ENCODE data around the gene DNAI2. TPM values are rescaled to one million over a fixed set of nuclear protein-coding genes. Genes with fewer than 3 reads are reported as not detected.
A peak's percentile ranks its signal among the peaks of the same experiment; 100 is the strongest.

DNAI2 gene
- total and polyA plus RNA-seq, 4 donors = 4.1 to 14.2 (median 6.7) TPM

- WGBS, 2 donors = 57 to 67% methylated on average over 10 of the region's 10 CpGs
- no peak overlapping the region for H3K27ac ChIP-seq (ENCODE audit: low read depth in 1 of 2, low read length in 1 of 2)
- H3K4me3 ChIP-seq = no peak overlapping the region
- ATAC-seq (ENCODE audit: insufficient read depth, low FRiP score) (no peak), DNase-seq (peak in 1 of 3 donors; percentile 40)
- peaks cover 0 to 1% (median 0%) of the 10 kb centered on the region in 4 donors for H3K36me3 ChIP-seq (ENCODE audit: control insufficient read depth in 4 of 4, insufficient read depth in 4 of 4, low read length in 4 of 4)
- no peaks in the 10 kb centered on the region for H3K9me3 ChIP-seq (ENCODE audit: control insufficient read depth in 4 of 4, insufficient read depth in 3 of 4, low read length in 3 of 4)
- H3K9ac ChIP-seq (ENCODE audit: insufficient read depth in 1 of 2, low read length in 2 of 2) = no peak overlapping the region
- no peaks in the 10 kb centered on the region for H3K27me3 ChIP-seq (ENCODE audit: control insufficient read depth in 3 of 3, insufficient read depth in 3 of 3, low read length in 2 of 3)
- TF ChIP-seq CTCF (IDR thresholded peaks at IDR 0.05; ENCODE audit: control extremely low read depth, extremely low read depth) = no peak
- H3K4me1 ChIP-seq (ENCODE audit: control insufficient read depth in 5 of 5, insufficient read depth in 5 of 5, low read length in 5 of 5) = peaks cover 0 to 16% (median 5%) of the 10 kb centered on the region in 5 donors
Observed at GRCh38 chr17:74239172-74239571, 34.9 kb upstream of the DNAI2 start.

- peak; percentile 72 to 86 (median 76) for DNase-seq
Observed at GRCh38 chr17:74240618-74241205, 33.3 kb upstream of the DNAI2 start.

GRCh38 chr17:74241431-74241830 lies 32.6 kb upstream of the DNAI2 start:
- Histone ChIP-seq H3K4me3 (no peak overlapping the region), H3K27me3 (ENCODE audit: control insufficient read depth in 3 of 3, insufficient read depth in 3 of 3, low read length in 2 of 3) (no peaks in the 10 kb centered on the region), H3K9ac (ENCODE audit: insufficient read depth in 1 of 2, low read length in 2 of 2) (no peak overlapping the region), H3K9me3 (ENCODE audit: control insufficient read depth in 4 of 4, insufficient read depth in 3 of 4, low read length in 3 of 4) (no peaks in the 10 kb centered on the region), H3K36me3 (ENCODE audit: control insufficient read depth in 4 of 4, insufficient read depth in 4 of 4, low read length in 4 of 4) (peaks cover 0 to 1% (median 0%) of the 10 kb centered on the region in 4 donors), H3K4me1 (ENCODE audit: control insufficient read depth in 5 of 5, insufficient read depth in 5 of 5, low read length in 5 of 5) (peaks cover 0 to 23% (median 5%) of the 10 kb centered on the region in 5 donors), H3K27ac (ENCODE audit: low read depth in 1 of 2, low read length in 1 of 2) (no peak overlapping the region)
- ATAC-seq (ENCODE audit: insufficient read depth, low FRiP score) (peak; percentile 36), DNase-seq (no peak)
- WGBS, 2 donors = 60 to 67% methylated on average over 10 of the region's 10 CpGs
- no peak for TF ChIP-seq CTCF (IDR thresholded peaks at IDR 0.05; ENCODE audit: control extremely low read depth, extremely low read depth)

More at GRCh38 chr17:74240618-74241205, 33.3 kb upstream of the DNAI2 start:
- H3K27me3 ChIP-seq (ENCODE audit: control insufficient read depth in 3 of 3, insufficient read depth in 3 of 3, low read length in 2 of 3) = no peaks in the 10 kb centered on the region
- peaks cover 0 to 23% (median 5%) of the 10 kb centered on the region in 5 donors for H3K4me1 ChIP-seq (ENCODE audit: control insufficient read depth in 5 of 5, insufficient read depth in 5 of 5, low read length in 5 of 5)
- H3K4me3 ChIP-seq = no peak overlapping the region
- 59 to 65% methylated on average over 11 of the region's 11 CpGs for WGBS, 2 donors
- no peak overlapping the region for H3K27ac ChIP-seq (ENCODE audit: low read depth in 1 of 2, low read length in 1 of 2)
- no peaks in the 10 kb centered on the region for H3K9me3 ChIP-seq (ENCODE audit: control insufficient read depth in 4 of 4, insufficient read depth in 3 of 4, low read length in 3 of 4)
- H3K36me3 ChIP-seq (ENCODE audit: control insufficient read depth in 4 of 4, insufficient read depth in 4 of 4, low read length in 4 of 4) = peaks cover 0 to 1% (median 0%) of the 10 kb centered on the region in 4 donors
- no peak for TF ChIP-seq CTCF (IDR thresholded peaks at IDR 0.05; ENCODE audit: control extremely low read depth, extremely low read depth)
- no peak overlapping the region for H3K9ac ChIP-seq (ENCODE audit: insufficient read depth in 1 of 2, low read length in 2 of 2)
- no peak for ATAC-seq (ENCODE audit: insufficient read depth, low FRiP score)

All from lung (tissue), 12 donors.